K562 (cell line): ENCODE data around the gene CCDC136. TPM values are rescaled to one million over a fixed set of nuclear protein-coding genes. Genes with fewer than 3 reads are reported as not detected.

Source experiments
- HBP1 ChIP-seq: fragments of 450-650 bp; formaldehyde crosslinking; IDR thresholded peaks from 2 replicates; pipeline ENCODE4 v1.4.0; 2022; ENCODE audit warnings: missing genetic modification characterization
- HOMEZ ChIP-seq: fragments of 250-450 bp; sonication (Bioruptor Pico); IDR thresholded peaks from 2 replicates; pipeline ENCODE4 v1.4.0; 2020; ENCODE audit warnings: mild to moderate bottlenecking, moderate library complexity
- KLF13 ChIP-seq: fragments of 450-650 bp; IDR thresholded peaks from 2 replicates; pipeline ENCODE4 v1.6.1; 2016; ENCODE audit warnings: missing genetic modification characterization, low read depth, mild to moderate bottlenecking, missing compliant biosample characterization, moderate library complexity, borderline replicate concordance
- MAFG ChIP-seq: fragments of 450-650 bp; conservative IDR thresholded peaks from 2 replicates; pipeline ENCODE4 v1.6.1; 2016; ENCODE audit warnings: missing genetic modification characterization, missing compliant biosample characterization
- RAD21 ChIP-seq, 2 experiments: fragments of 250-450 bp in 1 of 2; fragments of 450-650 bp in 1 of 2; sonication (Bioruptor Pico) in 1 of 2; formaldehyde crosslinking in 1 of 2; IDR thresholded peaks in 1 of 2; conservative IDR thresholded peaks in 1 of 2; 2 replicates each; pipeline versions ENCODE4 v1.4.0 to v1.8.0; 2020 to 2022; ENCODE audit warnings: mild to moderate bottlenecking in 2 of 2, moderate library complexity in 1 of 2
- RBFOX2 ChIP-seq: fragments of 200-400 bp; formaldehyde crosslinking; IDR thresholded peaks from 2 replicates; pipeline ENCODE4 v1.6.1; 2017; ENCODE audit warnings: low read depth, mild to moderate bottlenecking, low read length, moderate library complexity
- RBM25 ChIP-seq: fragments of 200-400 bp; formaldehyde crosslinking; IDR thresholded peaks from 2 replicates; pipeline ENCODE4 v1.6.1; 2018; ENCODE audit warnings: low read length, low read depth, moderate library complexity; ENCODE audit not compliant: severe bottlenecking
- SAFB2 ChIP-seq: fragments of 200-400 bp; formaldehyde crosslinking; IDR thresholded peaks from 2 replicates; pipeline ENCODE4 v1.6.1; 2018; ENCODE audit warnings: borderline replicate concordance, low read length, low read depth, moderate library complexity; ENCODE audit not compliant: severe bottlenecking
- SPI1 ChIP-seq: IDR thresholded peaks from 2 replicates; pipeline ENCODE4 v1.6.1; 2011; ENCODE audit warnings: low read depth, low read length, control low read depth, borderline replicate concordance
- ZNF3 ChIP-seq: fragments of 250-450 bp; sonication (Bioruptor Pico); IDR thresholded peaks from 2 replicates; pipeline ENCODE4 v1.5.0; 2021; ENCODE audit warnings: mild to moderate bottlenecking, moderate library complexity
- ZNF436 ChIP-seq: fragments of 250-450, 450-650 bp; sonication (Bioruptor Pico); formaldehyde crosslinking; IDR thresholded peaks from 2 replicates; pipeline ENCODE4 v1.7.0; 2020; ENCODE audit warnings: mild to moderate bottlenecking
- polyA plus RNA-seq, 8 experiments: library from polyadenylated mRNA; depleted of rRNA in 4 of 8; stranded (reverse) in 5 of 8; unstranded in 3 of 8; fragments of >200 nt; fragmentation: Nextera tagmentation in 2 of 8; fragmentation: Illumina TruSeq in 1 of 8; extraction: Ambion mirVana in 2 of 8; extraction: Trizol in 1 of 8; gene quantifications; 2 replicates each; pipeline versions ENCODE4 v1.2.1 to v1.2.3, GENCODE V29; 2011 to 2014; ENCODE audit warnings: inconsistent platforms in 1 of 8, missing spikeins in 1 of 8
- total RNA-seq, 7 experiments: library from RNA; depleted of rRNA in 6 of 7; stranded (reverse); fragments of >200 nt in 6 of 7; fragmentation: Illumina TruSeq in 2 of 7; extraction: Trizol in 2 of 7; gene quantifications; 2 replicates each; pipeline versions ENCODE4 v1.2.1 to v1.2.3, GENCODE V29; 2011 to 2021; ENCODE audit warnings: low replicate concordance in 1 of 7

CCDC136 gene
- total and polyA plus RNA-seq, 9 of the 15 experiments (the other 6 are each of a cell fraction or from before 2014, with no cell fraction given) = 2.4 to 40.8 (median 26.5) TPM

GRCh38 chr7:128849156-128849515 is 57.4 kb downstream of the CCDC136 start (continued):
- TF ChIP-seq HOMEZ (CRISPR knock-in tag) (no peak), RAD21 (CRISPR knock-in tag; conservative IDR thresholded peaks at IDR 0.05 in 1 of 2, IDR thresholded peaks at IDR 0.05 in 1 of 2) (no peak), SPI1 (no peak), RBM25 (no peak), SAFB2 (no peak), RBFOX2 (no peak; the same call in 1 of the 2 replicates), MAFG (tag) (no peak), KLF13 (tag) (no peak), ZNF436 (CRISPR knock-in tag) (no peak), HBP1 (no peak), ZNF3 (CRISPR knock-in tag) (no peak)
